GM12873 (cell line): ENCODE results near the gene MAGIX.

Experiments
- CTCF ChIP-seq: IDR thresholded peaks from 2 replicates; pipeline ENCODE4 v1.5.1; 2012; ENCODE audit warnings: low read depth, mild to moderate bottlenecking, moderate library complexity, low read length, control low read depth; ENCODE audit not compliant: insufficient read depth; ENCODE audit errors: missing control alignments

The MAGIX gene

GRCh38 chrX:49162620-49163019 lies at the start of gene MAGIX:
TSS of gene MAGIX (plus strand) at chrX:49162758. CDS start at chrX:49162890, 132 bp downstream.
- no peak for TF ChIP-seq CTCF

- TF ChIP-seq CTCF: no peak
These were observed 46.5 kb upstream of the MAGIX start for GRCh38 chrX:49116076-49116475.

GRCh38 chrX:49116716-49117115 lies 45.8 kb upstream of the MAGIX start:
- no peak for TF ChIP-seq CTCF

- TF ChIP-seq CTCF: no peak
These were observed 45.0 kb upstream of the MAGIX start for GRCh38 chrX:49117581-49117980.

- TF ChIP-seq CTCF: peak; percentile 10
These were observed 42.5 kb upstream of the MAGIX start for GRCh38 chrX:49120091-49120490.

- no peak for TF ChIP-seq CTCF
These were observed 40.1 kb upstream of the MAGIX start for GRCh38 chrX:49122499-49122898.

- no peak for TF ChIP-seq CTCF
These were observed 33.1 kb upstream of the MAGIX start for GRCh38 chrX:49129427-49129826.

GRCh38 chrX:49133759-49134158 lies 28.8 kb upstream of the MAGIX start:
- no peak for TF ChIP-seq CTCF
